Gastrocnemius medialis (tissue), 4 donors: ENCODE data around the gene PRR12. TPM values are rescaled to one million over a fixed set of nuclear protein-coding genes. Genes with fewer than 3 reads are reported as not detected.

Experiments
- ATAC-seq, 2 donors: fragments of 150-250 bp; one replicate each; pipeline ENCODE4 v1.9.1; 2016
- DNase-seq, 2 donors: peaks; one replicate each; pipeline ENCODE4 v3.0.0-alpha.2; 2019
- H3K27ac ChIP-seq, 4 donors: fragments of 200-600 bp; sonication (generic); 1 replicate in 1 of 4; 2 replicates in 3 of 4; pipeline ENCODE4 v1.5.1; 2016 to 2018; ENCODE audit warnings: mild to moderate bottlenecking in 2 of 4, moderate library complexity in 1 of 4
- H3K27me3 ChIP-seq, 3 donors: fragments of 200-600 bp; sonication (generic) in 2 of 3; 1 replicate in 1 of 3; 2 replicates in 2 of 3; pipeline versions ENCODE4 v1.5.1 to v1.6.0; 2016 to 2019; ENCODE audit warnings: mild to moderate bottlenecking in 1 of 3, moderate library complexity in 1 of 3
- H3K36me3 ChIP-seq, 2 donors: fragments of 200-600 bp; sonication (generic) in 1 of 2; one replicate each; pipeline ENCODE4 v1.5.1; 2017 to 2018
- H3K4me1 ChIP-seq, 2 donors: fragments of 200-600 bp; sonication (generic) in 1 of 2; one replicate each; pipeline ENCODE4 v1.5.1; 2016 to 2017; ENCODE audit warnings: mild to moderate bottlenecking in 2 of 2
- H3K4me3 ChIP-seq, 4 donors: fragments of 200-600 bp; sonication (generic) in 3 of 4; 1 replicate in 1 of 4; 2 replicates in 3 of 4; pipeline ENCODE4 v1.5.1; 2016 to 2019; ENCODE audit warnings: mild to moderate bottlenecking in 2 of 4
- H3K9me3 ChIP-seq, 3 donors: fragments of 200-600 bp; sonication (generic) in 2 of 3; 1 replicate in 1 of 3; 2 replicates in 2 of 3; pipeline ENCODE4 v1.5.1; 2016 to 2019
- CTCF ChIP-seq, 5 experiments: fragments of 450-650 bp in 3 of 5; fragments of 200-600 bp in 2 of 5; sonication (generic) in 2 of 5; IDR thresholded peaks in 4 of 5; conservative IDR thresholded peaks in 1 of 5; 1 replicate in 4 of 5; 2 replicates in 1 of 5; pipeline ENCODE4 v1.5.1; 2016 to 2019; ENCODE audit warnings: antibody characterized with exemption in 5 of 5, mild to moderate bottlenecking in 3 of 5, moderate library complexity in 3 of 5
- POLR2A ChIP-seq, 2 donors: fragments of 450-650 bp; IDR thresholded peaks; one replicate each; pipeline ENCODE4 v1.6.1; 2017; ENCODE audit warnings: antibody characterized with exemption in 2 of 2, mild to moderate bottlenecking in 2 of 2, moderate library complexity in 2 of 2
- in situ Hi-C, 4 donors: fragments of 200-750 bp; cut with MboI; loops; one replicate each; pipeline versions ENCODE4 v1.15.0 to v1.8.0; 2017; ENCODE audit warnings: low sequenced_read_pairs in 4 of 4
- intact Hi-C: fragments of 100-400 bp; cut with DNase I; formaldehyde crosslinking; loops from one replicate; pipeline ENCODE4 v1.15.1; 2023; ENCODE audit warnings: low total_unique reads
- total RNA-seq, 4 donors: library from RNA; depleted of rRNA; stranded (reverse); fragments of >200 nt; gene quantifications; one replicate each; pipeline versions ENCODE4 v1.1.0 to v1.2.3, GENCODE V29; 2016

The PRR12 gene
- total RNA-seq, 4 donors from 2014 or later: 3.4 to 7.7 (median 3.8) TPM

DNA sequence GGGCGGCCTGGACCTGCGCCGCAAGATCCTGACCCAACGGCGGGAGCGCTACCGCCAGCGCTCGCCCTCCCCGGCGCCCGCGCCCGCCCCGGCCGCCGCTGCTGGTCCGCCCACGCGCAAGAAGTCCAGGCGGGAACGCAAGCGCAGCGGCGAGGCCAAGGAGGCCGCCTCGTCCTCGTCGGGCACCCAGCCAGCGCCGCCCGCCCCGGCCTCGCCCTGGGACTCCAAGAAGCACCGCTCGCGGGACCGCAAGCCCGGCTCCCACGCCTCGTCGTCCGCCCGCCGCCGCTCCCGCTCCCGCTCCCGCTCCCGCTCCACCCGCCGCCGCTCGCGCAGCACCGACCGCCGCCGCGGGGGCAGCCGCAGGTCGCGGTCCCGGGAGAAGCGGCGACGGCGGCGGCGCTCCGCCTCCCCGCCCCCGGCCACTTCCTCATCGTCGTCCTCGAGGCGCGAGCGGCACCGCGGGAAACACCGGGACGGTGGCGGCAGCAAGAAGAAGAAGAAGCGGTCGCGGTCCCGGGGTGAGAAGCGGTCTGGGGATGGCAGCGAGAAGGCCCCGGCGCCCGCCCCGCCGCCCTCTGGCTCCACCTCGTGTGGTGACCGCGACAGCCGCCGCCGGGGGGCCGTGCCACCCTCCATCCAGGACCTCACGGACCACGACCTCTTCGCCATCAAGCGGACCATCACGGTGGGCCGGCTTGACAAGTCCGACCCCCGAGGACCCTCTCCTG, 61.0 kb downstream of the PRR12 start:
- Histone ChIP-seq H3K9me3 (no peaks in the 10 kb centered on the region), H3K27ac (no peak overlapping the region), H3K36me3 (peaks cover 0 to 84% of the 10 kb centered on the region in 2 donors), H3K4me1 (no peaks in the 10 kb centered on the region), H3K27me3 (no peaks in the 10 kb centered on the region), H3K4me3 (no peak overlapping the region)
- TF ChIP-seq POLR2A (IDR thresholded peaks at IDR 0.05) (no peak), CTCF (IDR thresholded peaks at IDR 0.05 in 4 of 5, conservative IDR thresholded peaks at IDR 0.05 in 1 of 5) (no peak)
- ATAC-seq (no peak), DNase-seq (no peak)
- in situ Hi-C loops: no loop called here
- intact Hi-C loops: no loop called here

DNA sequence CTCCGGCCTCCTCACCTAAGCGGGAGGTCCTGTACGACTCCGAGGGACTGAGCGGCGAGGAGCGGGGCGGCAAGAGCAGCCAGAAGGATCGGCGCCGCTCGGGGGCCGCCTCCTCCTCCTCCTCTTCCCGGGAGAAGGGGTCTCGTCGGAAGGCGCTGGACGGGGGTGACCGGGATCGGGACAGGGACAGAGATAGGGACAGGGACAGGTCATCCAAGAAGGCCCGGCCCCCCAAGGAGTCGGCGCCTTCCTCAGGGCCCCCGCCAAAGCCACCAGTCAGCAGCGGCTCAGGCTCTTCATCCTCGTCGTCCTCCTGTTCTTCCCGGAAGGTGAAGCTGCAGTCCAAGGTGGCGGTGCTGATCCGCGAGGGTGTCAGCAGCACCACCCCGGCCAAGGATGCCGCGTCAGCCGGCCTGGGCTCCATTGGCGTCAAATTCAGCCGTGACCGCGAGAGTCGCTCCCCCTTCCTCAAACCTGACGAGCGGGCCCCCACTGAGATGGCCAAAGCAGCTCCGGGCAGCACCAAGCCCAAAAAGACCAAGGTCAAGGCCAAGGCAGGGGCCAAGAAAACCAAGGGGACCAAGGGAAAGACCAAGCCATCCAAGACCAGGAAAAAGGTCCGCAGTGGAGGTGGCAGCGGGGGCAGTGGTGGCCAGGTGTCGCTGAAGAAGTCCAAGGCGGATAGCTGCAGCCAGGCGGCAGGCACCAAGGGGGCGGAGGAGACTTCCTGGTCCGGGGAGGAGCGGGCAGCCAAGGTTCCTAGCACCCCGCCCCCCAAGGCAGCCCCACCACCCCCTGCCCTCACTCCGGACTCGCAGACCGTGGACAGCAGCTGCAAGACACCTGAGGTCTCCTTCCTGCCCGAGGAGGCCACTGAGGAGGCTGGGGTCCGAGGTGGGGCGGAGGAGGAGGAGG, 61.8 kb downstream of the PRR12 start:
- DNase-seq: no peak
- in situ Hi-C loops (no loop called here), intact Hi-C loops (no loop called here)
- H3K9me3 ChIP-seq: no peaks in the 10 kb centered on the region
- H3K4me3 ChIP-seq: no peak overlapping the region
- TF ChIP-seq CTCF (IDR thresholded peaks at IDR 0.05 in 4 of 5, conservative IDR thresholded peaks at IDR 0.05 in 1 of 5): no peak
- no peak for TF ChIP-seq POLR2A (IDR thresholded peaks at IDR 0.05)
- no peak overlapping the region for H3K27ac ChIP-seq
- H3K36me3 ChIP-seq: peaks cover 0 to 84% of the 10 kb centered on the region in 2 donors
- H3K4me1 ChIP-seq: no peaks in the 10 kb centered on the region
- no peak for ATAC-seq
- no peaks in the 10 kb centered on the region for H3K27me3 ChIP-seq

- Histone ChIP-seq H3K27me3 (no peaks in the 10 kb centered on the region), H3K4me1 (no peaks in the 10 kb centered on the region), H3K9me3 (no peaks in the 10 kb centered on the region), H3K27ac (no peak overlapping the region), H3K36me3 (peaks cover 0 to 86% of the 10 kb centered on the region in 2 donors), H3K4me3 (no peak overlapping the region)
- intact Hi-C loops: no loop called here
- no peak for TF ChIP-seq POLR2A (IDR thresholded peaks at IDR 0.05)
- no peak for TF ChIP-seq CTCF (IDR thresholded peaks at IDR 0.05 in 4 of 5, conservative IDR thresholded peaks at IDR 0.05 in 1 of 5)
- in situ Hi-C loops: no loop called here
- no peak for ATAC-seq
- DNase-seq: no peak
These were observed 62.5 kb downstream of the PRR12 start for GRCh38 chr19:49653466-49653806.

GRCh38 chr19:49654581-49654980, 63.6 kb downstream of the PRR12 start:
- no peaks in the 10 kb centered on the region for H3K4me1 ChIP-seq
- intact Hi-C loops: no loop called here
- TF ChIP-seq POLR2A (IDR thresholded peaks at IDR 0.05): no peak
- TF ChIP-seq CTCF (IDR thresholded peaks at IDR 0.05 in 4 of 5, conservative IDR thresholded peaks at IDR 0.05 in 1 of 5): no peak
- no peaks in the 10 kb centered on the region for H3K9me3 ChIP-seq
- DNase-seq (no peak), ATAC-seq (no peak)
- no peaks in the 10 kb centered on the region for H3K27me3 ChIP-seq
- no peak overlapping the region for H3K27ac ChIP-seq
- H3K4me3 ChIP-seq: no peak overlapping the region
- in situ Hi-C loops: no loop called here
- peaks cover 0 to 86% of the 10 kb centered on the region in 2 donors for H3K36me3 ChIP-seq
